HG03439 (cell line): ENCODE measurements around the gene NFKBIL1.
"Not testable (repeated sequence)": the region's sequence is repeated elsewhere in the genome, so short reads cannot be mapped to it uniquely, and the experiment has no call there.

Source experiments
- ATAC-seq: cut with Tn5 transposase; IDR thresholded peaks from one replicate; pipeline ENCODE4 v1.9.1; 2021; ENCODE audit warnings: mild to moderate bottlenecking, moderate library complexity; ENCODE audit not compliant: unreplicated experiment

The NFKBIL1 gene

GRCh38 chr6:31534521-31535040 is 12.8 kb upstream of the NFKBIL1 start:
- ATAC-seq = no peak

- ATAC-seq = no peak
These were observed 11.7 kb upstream of the NFKBIL1 start for GRCh38 chr6:31535538-31536324.

DNA sequence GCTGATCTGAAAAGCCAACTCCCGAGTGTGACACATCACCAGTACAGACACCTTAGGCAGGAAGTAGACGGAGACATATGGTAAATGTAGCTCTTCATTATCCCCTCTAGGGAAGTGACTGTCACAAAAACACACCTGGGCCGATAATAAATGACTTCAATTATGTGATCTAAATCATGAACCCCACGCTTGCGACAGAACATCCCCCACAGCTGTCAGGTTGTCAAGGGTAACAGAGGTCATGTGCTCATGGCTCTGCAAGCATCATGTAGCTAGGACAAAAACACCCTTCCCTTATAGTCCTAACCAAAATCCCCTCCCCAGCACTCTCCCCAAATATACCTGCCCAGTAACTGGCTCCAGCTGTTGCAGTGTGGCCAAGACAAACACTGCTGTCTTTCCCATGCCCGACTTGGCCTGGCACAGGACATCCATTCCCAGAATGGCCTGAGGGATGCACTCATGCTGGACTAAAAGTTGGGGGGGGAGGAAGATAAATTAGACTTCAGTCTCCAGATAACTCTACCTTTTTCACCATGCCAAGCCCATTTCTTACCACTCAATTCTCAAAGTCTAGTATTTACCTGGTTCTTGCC is 8.5 kb upstream of the NFKBIL1 start:
- no peak for ATAC-seq

DNA sequence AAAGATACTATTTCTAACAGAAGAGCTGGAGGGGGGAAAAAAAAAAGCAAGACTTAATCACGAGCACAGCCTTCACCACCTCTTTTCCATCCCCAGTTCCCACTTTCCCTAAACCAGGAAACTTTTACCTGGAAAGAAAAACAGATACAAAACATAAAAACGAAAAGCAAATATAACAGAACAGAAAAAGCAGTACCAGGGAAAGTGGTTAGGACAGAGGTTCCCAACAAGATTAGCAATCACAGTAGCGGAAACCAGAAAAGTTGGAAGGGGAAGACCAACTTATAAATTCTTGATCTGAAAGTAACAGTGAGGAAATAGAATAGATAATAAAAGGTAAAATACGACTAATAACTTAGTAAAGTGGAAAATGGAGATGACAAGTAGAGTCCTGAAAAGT is 6.8 kb upstream of the NFKBIL1 start:
- no peak for ATAC-seq

GRCh38 chr6:31541059-31541657 is 6.2 kb upstream of the NFKBIL1 start:
- ATAC-seq = no peak

- peak; percentile 73 for ATAC-seq
These were observed 5.5 kb upstream of the NFKBIL1 start, which contains the start of gene DDX39B for GRCh38 chr6:31541658-31542521. Gene DDX39B, minus strand, starts transcription at chr6:31542003. Its CDS starts 1,471 bp downstream, at chr6:31540532.

DNA sequence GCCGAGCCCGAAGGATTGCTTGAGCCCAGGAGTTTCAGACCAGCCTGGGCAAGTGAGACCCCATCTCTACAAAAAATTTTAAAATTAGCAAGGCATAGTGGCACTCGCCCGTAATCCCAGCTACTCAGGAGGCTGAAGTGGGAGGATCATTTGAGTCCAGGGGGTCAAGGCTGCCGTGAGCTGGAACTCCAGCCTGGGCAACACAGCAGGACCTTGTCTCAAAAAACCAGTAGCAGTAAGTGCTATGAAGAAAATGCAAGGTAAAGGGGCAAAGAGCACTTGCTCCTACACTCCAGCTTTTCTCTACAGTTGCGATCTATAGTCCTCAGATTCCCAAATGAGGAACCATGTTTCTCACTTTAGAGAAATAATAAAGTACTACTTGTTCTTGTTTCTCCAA is 3.8 kb upstream of the NFKBIL1 start:
- no peak for ATAC-seq

DNA sequence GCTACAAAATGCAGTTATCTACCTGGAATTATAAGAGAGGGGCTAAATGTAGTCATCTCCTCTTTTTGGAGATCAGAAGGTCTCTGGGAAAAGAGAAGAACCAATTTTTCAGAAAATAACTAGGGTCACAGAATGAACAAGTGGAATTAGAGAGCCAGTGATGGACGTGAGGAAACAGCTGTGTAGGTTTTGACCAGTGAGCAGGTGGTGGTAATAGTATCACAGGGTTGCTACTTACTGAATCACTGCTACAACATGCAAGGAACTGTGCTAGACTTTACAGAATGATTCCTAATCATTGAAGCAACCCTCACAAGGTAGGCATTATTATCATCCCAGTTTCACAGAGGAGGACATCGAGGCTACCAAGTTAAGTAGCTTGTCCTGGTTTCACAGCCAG is 2.7 kb upstream of the NFKBIL1 start:
- no peak for ATAC-seq

DNA sequence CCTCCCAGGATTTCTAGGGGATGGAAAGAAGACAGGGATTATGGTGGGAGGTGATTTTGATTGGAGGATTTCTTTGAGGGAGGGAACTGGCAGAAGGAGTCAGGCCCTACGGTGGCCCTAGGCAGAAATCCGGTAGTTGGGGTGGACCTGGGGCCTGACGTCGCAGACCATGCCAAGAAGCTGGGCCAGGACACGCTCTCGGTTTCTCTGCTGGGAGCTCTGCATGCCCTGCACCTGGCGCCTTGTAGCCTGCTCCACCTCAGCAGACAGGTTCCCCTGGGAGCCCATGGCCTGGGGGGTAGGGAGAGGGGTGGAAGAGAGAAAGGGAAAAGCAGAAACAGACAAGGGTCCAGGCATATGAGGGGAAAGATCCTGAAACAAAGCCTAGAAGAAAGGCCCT is 2.1 kb upstream of the NFKBIL1 start:
- no peak for ATAC-seq

DNA sequence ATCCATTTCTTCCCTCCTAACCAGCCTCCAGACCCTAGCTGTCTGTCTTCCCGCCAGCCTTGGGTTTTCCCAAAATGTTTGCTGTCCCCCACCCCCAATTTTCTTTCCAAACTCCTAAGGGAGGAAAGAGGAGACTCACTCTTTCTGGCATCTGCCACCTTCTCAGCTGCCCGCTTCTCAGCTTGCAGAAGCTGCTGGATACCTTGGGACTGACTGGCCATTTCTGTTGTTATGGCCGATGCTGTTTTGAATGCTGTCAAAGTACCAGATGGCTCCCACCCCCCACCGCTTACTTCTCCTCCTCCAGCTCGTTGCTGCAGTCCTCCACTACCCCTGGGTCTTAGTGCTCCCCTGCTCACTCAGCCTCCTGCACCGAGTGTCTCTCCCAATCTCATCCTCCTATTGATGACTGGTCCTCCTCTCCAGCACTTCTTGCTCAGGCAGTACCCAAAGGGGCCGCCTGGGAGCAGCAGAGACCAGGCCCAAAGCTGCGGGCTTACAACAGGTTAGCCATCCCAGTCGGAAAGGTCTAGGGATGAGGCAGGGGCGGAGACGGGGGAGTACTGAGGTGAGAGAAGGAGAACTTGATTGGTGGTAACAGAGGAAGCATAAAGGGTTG is 960 bp upstream of the NFKBIL1 start, which contains the start of gene ATP6V1G2:
TSS of gene ATP6V1G2 (minus strand) at position 270 of the 619 bp plus-strand sequence. CDS start at position 221, 49 bp downstream.
- peak; percentile 41 for ATAC-seq

DNA sequence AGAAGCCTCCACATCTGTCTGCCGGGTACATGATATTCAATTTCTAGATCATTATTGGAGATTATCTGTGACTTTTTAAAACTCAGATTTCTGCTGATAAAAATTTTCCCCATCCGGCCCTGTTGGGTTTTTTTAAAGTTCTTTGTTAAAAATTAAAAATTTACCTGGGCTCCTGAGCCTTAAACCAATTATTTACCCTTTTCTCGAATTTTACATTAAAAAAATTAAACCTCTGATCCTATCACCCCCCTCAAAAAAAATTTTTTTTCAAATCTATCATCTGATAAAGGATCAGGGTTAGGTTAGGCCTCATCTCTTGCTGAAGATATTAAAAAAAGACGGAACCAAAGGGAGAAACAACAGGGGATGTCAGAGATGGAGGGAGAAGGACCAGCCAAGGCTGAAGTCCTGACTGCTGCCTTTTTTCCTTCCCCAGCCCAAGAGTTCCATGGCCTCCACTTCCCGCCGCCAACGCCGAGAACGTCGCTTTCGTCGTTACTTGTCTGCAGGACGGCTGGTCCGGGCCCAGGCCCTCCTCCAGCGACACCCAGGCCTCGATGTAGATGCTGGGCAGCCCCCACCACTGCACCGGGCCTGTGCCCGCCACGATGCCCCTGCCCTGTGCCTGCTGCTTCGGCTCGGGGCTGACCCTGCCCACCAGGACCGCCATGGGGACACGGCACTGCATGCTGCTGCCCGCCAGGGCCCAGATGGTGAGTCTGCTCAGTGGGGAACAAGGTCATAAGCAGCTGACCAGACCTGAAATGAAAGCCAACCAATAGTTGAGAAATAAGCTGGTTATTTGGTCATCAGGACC is 527 bp downstream of the NFKBIL1 start:
- no peak for ATAC-seq

- no peak for ATAC-seq
These were observed 1.1 kb downstream of the NFKBIL1 start for GRCh38 chr6:31548544-31548873.

GRCh38 chr6:31551371-31551770 is 4.0 kb downstream of the NFKBIL1 start:
- ATAC-seq = not testable (repeated sequence)

GRCh38 chr6:31556307-31556706 is 8.9 kb downstream of the NFKBIL1 start:
- ATAC-seq = no peak

GRCh38 chr6:31557443-31558317 is 10.3 kb downstream of the NFKBIL1 start:
- no peak for ATAC-seq

DNA sequence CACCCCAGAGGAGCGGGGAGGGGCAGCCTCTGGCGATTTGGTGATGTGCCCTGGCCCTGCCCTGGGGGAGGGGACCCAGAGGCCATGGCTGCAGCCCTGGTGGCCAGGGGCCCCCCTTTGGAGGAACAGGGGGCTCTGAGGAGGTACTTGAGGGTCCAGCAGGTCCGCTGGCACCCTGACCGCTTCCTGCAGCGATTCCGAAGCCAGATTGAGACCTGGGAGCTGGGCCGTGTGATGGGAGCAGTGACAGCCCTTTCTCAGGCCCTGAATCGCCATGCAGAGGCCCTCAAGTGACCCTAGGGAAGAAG is 10.9 kb downstream of the NFKBIL1 start:
- ATAC-seq = no peak

DNA sequence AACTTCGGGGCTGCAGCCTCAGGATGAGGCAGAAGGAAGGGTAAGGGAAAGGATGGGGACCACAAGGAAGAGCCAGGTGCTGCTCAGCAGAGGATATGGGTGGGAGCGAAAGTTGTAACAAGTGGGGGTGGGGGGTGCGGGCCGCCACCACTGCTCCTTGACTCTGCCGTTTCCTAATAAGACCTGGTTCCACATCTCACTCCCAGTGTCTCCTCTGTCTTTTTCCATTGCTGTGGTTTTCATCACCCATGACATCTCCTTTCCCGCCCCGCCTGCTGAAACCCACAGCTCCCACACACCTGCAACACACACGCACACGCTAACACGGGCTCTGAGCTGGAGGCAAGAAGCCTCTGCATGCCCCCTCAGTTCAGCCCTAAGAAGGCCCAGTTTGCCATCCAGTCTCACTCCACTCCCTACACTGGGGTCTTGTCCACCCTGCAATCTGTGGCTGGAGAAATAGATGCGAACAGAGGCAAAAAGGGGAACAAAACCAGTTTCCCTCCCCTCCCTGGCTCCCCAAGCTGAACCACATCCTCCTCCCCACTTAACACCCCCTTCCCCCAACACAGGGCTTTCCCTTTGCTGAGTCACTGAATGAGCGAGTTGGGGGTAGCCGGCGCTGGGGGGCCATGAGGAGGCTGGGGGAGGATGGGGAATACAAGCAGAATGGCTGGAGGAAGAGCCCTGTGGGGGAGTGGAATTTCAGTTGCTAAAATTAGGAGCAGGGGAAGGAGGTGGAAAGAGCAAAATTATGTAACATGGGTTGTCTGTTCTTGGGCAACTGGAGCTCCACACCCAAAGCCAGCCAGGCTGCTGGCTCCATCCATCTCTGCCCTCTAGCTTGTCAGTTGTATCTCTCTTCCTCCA is 11.5 kb downstream of the NFKBIL1 start:
- ATAC-seq = no peak

DNA sequence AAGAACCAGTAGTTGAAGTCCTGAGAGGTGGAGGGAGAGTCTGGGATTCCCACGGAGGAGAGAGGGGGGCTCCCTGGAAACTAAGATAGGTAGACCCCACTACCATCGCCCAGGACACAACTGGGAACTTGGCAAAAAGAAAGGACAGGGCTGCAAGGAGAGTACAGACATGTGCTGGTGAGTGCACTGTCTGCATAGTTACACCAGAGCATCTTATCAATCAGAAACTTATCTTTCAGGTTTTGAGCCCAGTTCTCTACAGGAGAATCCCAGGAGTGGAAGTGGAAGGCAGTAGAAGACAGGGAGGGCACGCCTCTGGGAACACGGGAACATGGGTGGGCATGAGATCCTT is 12.2 kb downstream of the NFKBIL1 start:
- peak; percentile 7 for ATAC-seq
